NB4 (cell line): ENCODE results near the gene GPC1.

Source experiments
- POLR2A ChIP-seq: IDR thresholded peaks from 2 replicates; pipeline ENCODE4 v1.6.1; 2011; ENCODE audit warnings: mild to moderate bottlenecking; ENCODE audit not compliant: insufficient read length; ENCODE audit errors: extremely low read depth
- TF ChIP-seq, protein P1 (sequence below): IDR thresholded peaks from one replicate; pipeline ENCODE4 v1.5.1; 2012; ENCODE audit warnings: low read depth, low read length
- TF ChIP-seq, protein P2 (sequence below): IDR thresholded peaks from 2 replicates; pipeline ENCODE4 v1.6.1; 2011; ENCODE audit warnings: low read depth, low read length

DNA sequence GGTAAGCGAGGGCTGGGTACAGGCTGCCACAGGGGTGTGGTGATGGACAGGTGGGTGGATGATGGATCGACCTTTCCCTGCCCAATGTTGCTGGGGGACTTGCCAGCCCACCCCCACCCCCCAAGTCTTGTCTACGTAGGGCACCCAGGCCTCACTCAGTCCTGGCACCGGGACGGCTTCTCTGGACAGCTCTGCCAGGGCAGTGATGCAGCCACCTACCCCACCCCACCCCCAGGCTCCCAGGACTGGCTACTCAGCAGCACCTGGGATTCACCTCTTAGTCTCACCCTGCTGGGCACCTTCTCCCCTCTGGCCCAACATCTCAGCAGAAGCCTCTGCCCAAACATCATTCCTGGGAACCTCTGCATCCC lies 66.6 kb downstream of the GPC1 start:
- TF ChIP-seq, protein P1, sequence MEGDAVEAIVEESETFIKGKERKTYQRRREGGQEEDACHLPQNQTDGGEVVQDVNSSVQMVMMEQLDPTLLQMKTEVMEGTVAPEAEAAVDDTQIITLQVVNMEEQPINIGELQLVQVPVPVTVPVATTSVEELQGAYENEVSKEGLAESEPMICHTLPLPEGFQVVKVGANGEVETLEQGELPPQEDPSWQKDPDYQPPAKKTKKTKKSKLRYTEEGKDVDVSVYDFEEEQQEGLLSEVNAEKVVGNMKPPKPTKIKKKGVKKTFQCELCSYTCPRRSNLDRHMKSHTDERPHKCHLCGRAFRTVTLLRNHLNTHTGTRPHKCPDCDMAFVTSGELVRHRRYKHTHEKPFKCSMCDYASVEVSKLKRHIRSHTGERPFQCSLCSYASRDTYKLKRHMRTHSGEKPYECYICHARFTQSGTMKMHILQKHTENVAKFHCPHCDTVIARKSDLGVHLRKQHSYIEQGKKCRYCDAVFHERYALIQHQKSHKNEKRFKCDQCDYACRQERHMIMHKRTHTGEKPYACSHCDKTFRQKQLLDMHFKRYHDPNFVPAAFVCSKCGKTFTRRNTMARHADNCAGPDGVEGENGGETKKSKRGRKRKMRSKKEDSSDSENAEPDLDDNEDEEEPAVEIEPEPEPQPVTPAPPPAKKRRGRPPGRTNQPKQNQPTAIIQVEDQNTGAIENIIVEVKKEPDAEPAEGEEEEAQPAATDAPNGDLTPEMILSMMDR, result no peak
- no peak for TF ChIP-seq POLR2A
- TF ChIP-seq, protein P2, sequence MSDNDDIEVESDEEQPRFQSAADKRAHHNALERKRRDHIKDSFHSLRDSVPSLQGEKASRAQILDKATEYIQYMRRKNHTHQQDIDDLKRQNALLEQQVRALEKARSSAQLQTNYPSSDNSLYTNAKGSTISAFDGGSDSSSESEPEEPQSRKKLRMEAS, result no peak
